MCF 10A (cell line): ENCODE measurements around the gene FAM50A. TPM values are rescaled to one million over a fixed set of nuclear protein-coding genes. Genes with fewer than 3 reads are reported as not detected.

Experiments
- BruUV-seq: library from RNA; stranded (reverse); fragments of 400-500 nt; replicated peaks from 2 replicates; lab custom pipeline; 2021; lab: Mats Ljungman, UMichigan
- CTCF ChIA-PET: fragments of 300-600 bp; sonication (Branson Sonifier 250); formaldehyde crosslinking; extraction: SDS; loops from one replicate; lab custom pipeline; 2021; ENCODE audit warnings: antibody characterized with exemption, inconsistent platforms; lab: Yijun Ruan, JAX
- POLR2A ChIA-PET: fragments of 300-600, 350-650 bp; sonication (Branson Sonifier 250); formaldehyde crosslinking; extraction: SDS; loops from one replicate; lab custom pipeline; 2020; ENCODE audit warnings: antibody characterized with exemption, inconsistent platforms; lab: Yijun Ruan, JAX
- DNase-seq: peaks from one replicate; pipeline ENCODE4 v3.0.0-alpha.2; 2018; ENCODE audit not compliant: unreplicated experiment
- H3K27ac Mint-ChIP-seq: one replicate; pipeline ENCODE4 v1.8.0; 2022; ENCODE audit warnings: mild to moderate bottlenecking, low read depth, mixed read lengths; ENCODE audit not compliant: unreplicated experiment
- H3K27me3 Mint-ChIP-seq: one replicate; pipeline ENCODE4 v1.8.0; 2022; ENCODE audit warnings: mixed read lengths; ENCODE audit not compliant: insufficient read depth, unreplicated experiment
- H3K36me3 Mint-ChIP-seq: one replicate; pipeline ENCODE4 v1.8.0; 2022; ENCODE audit warnings: mild to moderate bottlenecking, moderate library complexity, mixed read lengths; ENCODE audit not compliant: insufficient read depth, unreplicated experiment
- H3K4me1 Mint-ChIP-seq: one replicate; pipeline ENCODE4 v1.8.0; 2022; ENCODE audit warnings: mixed read lengths; ENCODE audit not compliant: insufficient read depth, unreplicated experiment
- H3K4me3 Mint-ChIP-seq: one replicate; pipeline ENCODE4 v1.8.0; 2022; ENCODE audit warnings: mild to moderate bottlenecking, moderate library complexity, mixed read lengths; ENCODE audit not compliant: unreplicated experiment
- H3K9me3 Mint-ChIP-seq: one replicate; pipeline ENCODE4 v1.8.0; 2022; ENCODE audit warnings: mixed read lengths; ENCODE audit not compliant: unreplicated experiment
- CTCF ChIP-seq: fragments of 200-600 bp; IDR thresholded peaks from one replicate; pipeline ENCODE4 v1.8.0; 2022; ENCODE audit warnings: antibody characterized with exemption, mild to moderate bottlenecking; ENCODE audit not compliant: unreplicated experiment
- intact Hi-C: fragments of 100-400 bp; cut with micrococcal nuclease; formaldehyde crosslinking; loops from 2 replicates; pipeline ENCODE4 v1.14.1; 2022
- total RNA-seq: library from RNA; stranded (reverse); gene quantifications from 2 replicates; pipeline ENCODE4 v1.2.3, GENCODE V29; 2022

The FAM50A gene
- total RNA-seq, 1 experiment from 2014 or later: 62.1 TPM

- ChIA-PET CTCF (no interaction called here), POLR2A (no interaction called here)
- peaks cover 26% of the 10 kb centered on the region for H3K27me3 Mint-ChIP-seq
- H3K27ac Mint-ChIP-seq: no peak overlapping the region
- peaks cover 31% of the 10 kb centered on the region for H3K36me3 Mint-ChIP-seq
- no peaks in the 10 kb centered on the region for H3K9me3 Mint-ChIP-seq
- TF ChIP-seq CTCF: no peak
- no TSS peak for BruUV-seq
- H3K4me1 Mint-ChIP-seq: no peaks in the 10 kb centered on the region
- intact Hi-C loops: no loop called here
- H3K4me3 Mint-ChIP-seq: no peak overlapping the region
- no peak for DNase-seq
Measured at GRCh38 chrX:154433605-154434004, 10.3 kb upstream of the FAM50A start.

GRCh38 chrX:154434394-154435168 lies 9.4 kb upstream of the FAM50A start:
- Mint-ChIP-seq H3K9me3 (no peaks in the 10 kb centered on the region), H3K36me3 (peaks cover 31% of the 10 kb centered on the region), H3K27me3 (peaks cover 26% of the 10 kb centered on the region), H3K4me3 (no peak overlapping the region), H3K4me1 (no peaks in the 10 kb centered on the region), H3K27ac (no peak overlapping the region)
- BruUV-seq: no TSS peak
- TF ChIP-seq CTCF: no peak
- no peak for DNase-seq
- CTCF ChIA-PET: interaction anchor here (0.6 to 1.2 kb wide), 4 partner anchors 9 to 101 kb away, joined by 3 read pairs; no protein-coding TSS in a partner anchor
- intact Hi-C loops: no loop called here
- POLR2A ChIA-PET: interaction anchor here (0.7 to 1.4 kb wide), 2 partner anchors 10 to 25 kb away, joined by 3 to 4 read pairs; no protein-coding TSS in a partner anchor

- H3K27ac Mint-ChIP-seq: no peak overlapping the region
Measured at GRCh38 chrX:154435171-154435733, 8.7 kb upstream of the FAM50A start.

More at GRCh38 chrX:154435171-154435733, 8.7 kb upstream of the FAM50A start:
- no peak for TF ChIP-seq CTCF
- POLR2A ChIA-PET: interaction anchor here (1.4 kb wide), 1 partner anchor 25 kb away, joined by 4 read pairs; no protein-coding TSS in a partner anchor
- intact Hi-C loops: no loop called here
- H3K4me3 Mint-ChIP-seq: no peak overlapping the region
- no peak for DNase-seq
- no peaks in the 10 kb centered on the region for H3K9me3 Mint-ChIP-seq
- H3K4me1 Mint-ChIP-seq: no peaks in the 10 kb centered on the region
- H3K27me3 Mint-ChIP-seq: peaks cover 24% of the 10 kb centered on the region
- peaks cover 31% of the 10 kb centered on the region for H3K36me3 Mint-ChIP-seq
- CTCF ChIA-PET: interaction anchor here (0.6 to 1.2 kb wide), 3 partner anchors 62 to 100 kb away, joined by 3 read pairs; no protein-coding TSS in a partner anchor
- no TSS peak for BruUV-seq
